Central memory CD8-positive, alpha-beta T cell (primary cell): Measurements from ENCODE around the gene SMYD3.

ENCODE experiments used
- ATAC-seq: fragments of 150-1000 bp; cut with Tn5 transposase; replicated peaks from 2 replicates; pipeline ENCODE4 v1.10.0; 2022; ENCODE audit warnings: mild to moderate bottlenecking, moderate FRiP score, moderate number of reproducible peaks; ENCODE audit not compliant: poor library complexity, severe bottlenecking; ENCODE audit errors: extremely low read depth
- DNase-seq, 2 donors: peaks; one replicate each; pipeline ENCODE4 v3.0.0; 2021; ENCODE audit warnings: low spot score in 2 of 2
- H3K27ac Mint-ChIP-seq: one replicate; pipeline ENCODE4 v1.8.0; 2022; ENCODE audit warnings: low read depth, mild to moderate bottlenecking, moderate library complexity, mixed read lengths
- H3K27me3 Mint-ChIP-seq: one replicate; pipeline ENCODE4 v1.8.0; 2022; ENCODE audit warnings: mixed read lengths
- H3K36me3 Mint-ChIP-seq: one replicate; pipeline ENCODE4 v1.8.0; 2022; ENCODE audit warnings: mild to moderate bottlenecking, moderate library complexity, mixed read lengths; ENCODE audit not compliant: insufficient read depth
- H3K4me1 Mint-ChIP-seq: one replicate; pipeline ENCODE4 v1.8.0; 2022; ENCODE audit warnings: mixed read lengths
- H3K4me3 Mint-ChIP-seq: one replicate; pipeline ENCODE4 v1.8.0; 2022; ENCODE audit warnings: mild to moderate bottlenecking, moderate library complexity, mixed read lengths
- H3K9me3 Mint-ChIP-seq: one replicate; pipeline ENCODE4 v1.8.0; 2022; ENCODE audit warnings: mixed read lengths

The SMYD3 gene

DNA sequence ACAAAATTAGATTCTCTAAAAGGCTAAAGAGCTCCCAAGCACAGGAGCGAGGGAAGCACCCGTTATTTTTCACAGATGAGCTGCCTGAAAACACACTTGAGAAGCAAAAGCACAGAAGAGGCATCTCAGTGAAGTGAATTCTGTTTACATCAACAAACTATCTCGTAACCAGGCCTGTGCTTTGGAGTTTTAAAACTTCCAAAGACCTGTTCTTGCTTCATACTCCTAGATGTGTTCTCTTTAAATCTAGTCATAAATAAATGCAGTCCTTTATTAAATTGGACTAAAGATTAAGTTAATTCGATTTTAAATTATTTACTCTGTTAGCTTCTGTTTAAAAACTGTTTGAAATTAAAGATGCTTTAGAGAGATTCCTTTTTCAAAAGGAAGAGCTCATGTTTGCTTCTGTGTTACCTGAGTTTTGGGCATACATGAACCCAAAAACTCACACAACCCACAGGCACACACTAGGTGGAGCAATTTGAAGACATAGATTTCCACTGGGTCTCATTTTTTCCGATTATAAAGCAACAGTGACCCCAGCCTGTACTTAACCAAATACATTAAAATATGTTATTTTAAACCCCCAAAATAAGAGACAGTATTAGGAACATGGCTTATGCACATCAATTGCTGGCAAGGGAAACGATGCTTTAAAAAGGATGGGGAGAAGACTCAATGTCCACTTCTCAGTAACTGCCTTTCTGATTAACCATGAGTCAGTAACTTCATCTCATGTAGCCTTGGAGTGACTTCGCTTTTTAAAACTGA lies 648.2 kb downstream of the SMYD3 start:
- H3K27ac Mint-ChIP-seq = no peak overlapping the region
- no peak for ATAC-seq
- H3K4me3 Mint-ChIP-seq = no peak overlapping the region
- peaks cover 2% of the 10 kb centered on the region for H3K36me3 Mint-ChIP-seq
- no peaks in the 10 kb centered on the region for H3K9me3 Mint-ChIP-seq
- H3K27me3 Mint-ChIP-seq = no peaks in the 10 kb centered on the region
- no peaks in the 10 kb centered on the region for H3K4me1 Mint-ChIP-seq
- DNase-seq = no peak

DNA sequence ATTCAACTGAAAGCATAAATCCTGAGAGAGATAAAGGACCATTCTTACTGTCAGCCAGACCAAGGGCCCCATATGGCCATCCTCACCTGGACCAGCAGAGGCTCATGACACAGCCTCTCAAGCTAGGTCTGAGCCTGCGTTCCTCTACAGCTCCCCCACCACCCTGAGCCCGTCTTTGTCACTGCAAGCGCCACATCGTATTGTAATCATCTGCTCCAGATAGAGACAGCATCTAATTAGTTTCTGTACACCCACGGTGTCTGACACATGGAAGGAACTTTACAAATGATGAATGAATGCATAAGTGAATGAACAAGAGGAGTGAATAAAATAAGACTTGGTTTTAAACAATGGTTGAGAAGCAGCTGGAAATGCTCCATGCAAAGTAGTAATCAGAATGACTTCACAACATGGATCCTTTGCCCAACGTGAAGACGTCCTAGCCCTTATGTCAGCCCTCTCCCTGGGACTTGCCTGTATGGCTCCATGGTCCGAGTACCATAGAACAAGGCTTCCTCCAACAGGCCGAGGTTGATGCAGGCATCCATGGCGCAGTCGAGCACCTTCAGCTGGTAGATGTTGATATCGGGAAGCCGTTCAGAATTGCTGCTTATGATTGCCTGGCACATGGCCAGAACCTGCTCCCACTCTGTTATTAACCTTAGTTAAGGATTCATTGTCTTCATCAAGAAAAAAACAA lies 648.9 kb downstream of the SMYD3 start:
- Mint-ChIP-seq H3K36me3 (peaks cover 2% of the 10 kb centered on the region), H3K4me3 (no peak overlapping the region), H3K4me1 (no peaks in the 10 kb centered on the region), H3K27ac (no peak overlapping the region), H3K27me3 (no peaks in the 10 kb centered on the region), H3K9me3 (no peaks in the 10 kb centered on the region)
- ATAC-seq = no peak
- DNase-seq = no peak

DNA sequence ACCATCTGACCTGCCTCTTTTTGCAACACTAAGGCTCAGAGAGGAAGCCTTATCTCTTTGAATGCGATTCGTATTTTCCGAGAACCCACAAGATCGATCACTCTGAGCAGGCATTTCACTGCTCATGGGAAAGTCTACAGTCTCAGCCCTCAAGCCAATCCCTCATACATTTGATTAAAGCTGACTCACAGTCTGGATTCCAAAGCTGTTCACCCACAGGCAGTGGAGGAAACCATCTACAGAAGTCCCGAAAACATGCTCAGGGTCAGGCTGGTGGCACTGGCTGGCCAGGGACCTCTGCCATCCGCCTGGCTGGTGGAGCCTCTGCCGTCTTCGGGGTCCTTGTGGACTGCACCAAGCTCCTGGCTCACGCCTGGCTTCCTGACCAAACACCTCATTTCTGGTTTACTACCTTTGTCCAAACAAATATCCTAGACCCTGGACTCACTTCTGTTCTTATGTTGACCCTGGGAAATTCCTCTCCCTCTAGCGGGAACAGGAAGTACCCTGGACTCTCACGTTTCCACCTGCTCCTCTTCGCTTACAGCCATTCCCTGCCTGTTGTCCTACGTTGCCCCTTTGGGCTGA lies 650.0 kb downstream of the SMYD3 start:
- H3K9me3 Mint-ChIP-seq = no peaks in the 10 kb centered on the region
- H3K27ac Mint-ChIP-seq = no peak overlapping the region
- H3K4me3 Mint-ChIP-seq = no peak overlapping the region
- H3K4me1 Mint-ChIP-seq = no peaks in the 10 kb centered on the region
- DNase-seq = no peak
- ATAC-seq = no peak
- no peaks in the 10 kb centered on the region for H3K27me3 Mint-ChIP-seq
- H3K36me3 Mint-ChIP-seq = peaks cover 2% of the 10 kb centered on the region

DNA sequence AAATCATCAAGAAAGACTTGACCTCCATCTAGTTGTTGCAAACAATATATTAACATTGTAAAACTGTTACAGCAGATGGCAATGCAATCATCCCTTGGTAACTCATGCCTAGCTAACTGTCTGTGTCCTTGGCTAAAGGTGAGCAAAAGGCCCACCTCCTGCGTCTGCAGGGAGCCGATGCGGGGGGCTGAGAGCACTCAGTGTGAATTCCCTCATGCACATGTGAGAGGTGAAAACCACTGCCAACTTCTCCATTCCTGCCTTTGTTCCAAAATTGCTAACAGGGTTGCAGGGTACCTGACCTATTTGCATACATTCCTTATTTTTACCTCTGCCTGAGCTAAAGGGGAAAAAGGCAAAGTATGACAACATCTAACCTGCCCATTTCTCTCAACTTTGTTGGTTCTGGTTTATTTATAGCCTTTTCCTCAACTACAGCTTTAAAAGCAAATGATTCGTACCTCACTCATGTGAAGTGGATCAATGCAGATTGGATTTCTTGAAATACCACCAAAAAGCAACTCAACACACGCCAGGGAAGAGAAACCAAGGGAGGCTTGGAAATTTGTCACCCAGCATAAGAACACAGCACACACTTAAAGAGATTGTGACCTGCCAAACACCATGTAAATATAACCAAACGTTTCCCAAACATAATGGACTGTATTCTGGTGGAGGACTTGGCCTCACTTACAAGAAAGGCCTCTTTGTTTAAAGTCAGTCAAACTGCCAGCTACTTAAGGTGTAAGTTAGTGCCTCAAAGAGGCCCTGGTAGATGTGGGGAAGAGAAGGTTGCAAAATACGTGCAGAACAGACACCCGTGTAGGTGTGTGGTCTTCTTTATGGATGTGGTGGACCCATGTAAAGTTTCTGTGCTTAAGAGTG lies 651.0 kb downstream of the SMYD3 start:
- DNase-seq (no peak), ATAC-seq (no peak)
- H3K4me3 Mint-ChIP-seq = no peak overlapping the region
- no peak overlapping the region for H3K27ac Mint-ChIP-seq
- H3K9me3 Mint-ChIP-seq = no peaks in the 10 kb centered on the region
- H3K36me3 Mint-ChIP-seq = peaks cover 2% of the 10 kb centered on the region
- no peaks in the 10 kb centered on the region for H3K27me3 Mint-ChIP-seq
- H3K4me1 Mint-ChIP-seq = no peaks in the 10 kb centered on the region

DNA sequence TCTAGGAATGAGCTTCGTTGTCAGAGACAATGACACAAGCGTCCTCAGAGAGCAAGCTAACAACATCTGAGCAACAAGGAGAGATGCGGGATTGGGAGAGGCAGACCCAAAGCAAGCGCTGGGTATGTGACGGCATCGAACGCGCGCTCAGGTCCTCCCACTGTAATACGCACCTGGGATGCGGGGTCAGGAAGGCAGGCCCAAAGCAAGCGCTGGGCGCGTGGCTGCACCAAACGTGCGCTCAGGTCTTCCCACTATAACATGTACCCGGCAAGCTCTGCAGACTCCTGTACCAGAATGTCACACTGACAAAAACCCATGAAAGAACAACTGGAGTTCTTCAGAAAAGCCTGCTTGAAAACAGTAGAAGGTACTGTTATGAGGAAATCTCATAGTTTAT lies 653.8 kb downstream of the SMYD3 start:
- Mint-ChIP-seq H3K4me3 (no peak overlapping the region), H3K9me3 (no peaks in the 10 kb centered on the region), H3K4me1 (no peaks in the 10 kb centered on the region), H3K36me3 (peaks cover 2% of the 10 kb centered on the region), H3K27ac (no peak overlapping the region), H3K27me3 (no peaks in the 10 kb centered on the region)
- ATAC-seq = no peak
- no peak for DNase-seq

DNA sequence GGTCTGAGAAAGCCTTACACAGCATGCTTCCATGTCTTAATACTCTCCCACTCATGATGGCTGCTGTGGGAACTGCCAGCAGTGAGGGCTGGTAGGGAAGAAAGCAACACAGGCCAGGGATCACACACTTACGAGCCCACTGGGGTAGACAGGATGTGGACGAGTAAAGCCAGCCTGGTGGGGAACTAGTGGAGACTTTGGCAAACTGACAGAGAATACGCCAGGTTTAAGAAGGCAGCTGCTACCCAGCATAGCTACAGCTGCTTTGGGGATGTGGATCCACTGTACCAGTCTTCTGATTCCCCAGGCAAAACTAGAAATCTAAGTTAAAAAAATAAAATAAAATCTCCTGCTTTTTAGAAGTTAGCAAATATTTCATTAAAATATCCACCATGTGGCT lies 664.0 kb downstream of the SMYD3 start:
- H3K4me1 Mint-ChIP-seq = no peaks in the 10 kb centered on the region
- no peak overlapping the region for H3K27ac Mint-ChIP-seq
- DNase-seq = no peak
- peaks cover 7% of the 10 kb centered on the region for H3K36me3 Mint-ChIP-seq
- ATAC-seq = no peak
- H3K4me3 Mint-ChIP-seq = no peak overlapping the region
- no peaks in the 10 kb centered on the region for H3K27me3 Mint-ChIP-seq
- no peaks in the 10 kb centered on the region for H3K9me3 Mint-ChIP-seq

DNA sequence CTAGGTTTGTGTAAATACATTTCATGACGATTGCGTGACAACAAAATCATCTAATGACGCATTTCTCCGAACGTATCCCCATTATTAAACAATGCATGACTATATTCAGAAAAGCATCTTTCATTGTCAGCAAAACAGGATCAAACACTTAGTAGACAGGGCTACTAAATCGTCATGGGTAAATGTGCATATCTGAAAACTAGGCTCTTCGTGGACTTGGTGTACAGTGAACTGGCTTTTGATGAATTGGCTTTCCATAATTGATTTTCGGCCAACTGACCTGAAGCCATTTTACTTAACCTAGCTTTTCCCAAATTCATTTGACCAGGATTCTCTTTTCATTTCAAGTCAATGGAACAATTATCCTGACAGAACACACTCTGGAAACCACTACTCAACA lies 665.0 kb downstream of the SMYD3 start:
- no peak for ATAC-seq
- Mint-ChIP-seq H3K4me3 (no peak overlapping the region), H3K27me3 (no peaks in the 10 kb centered on the region), H3K27ac (no peak overlapping the region), H3K4me1 (no peaks in the 10 kb centered on the region), H3K36me3 (peaks cover 5% of the 10 kb centered on the region), H3K9me3 (no peaks in the 10 kb centered on the region)
- no peak for DNase-seq

DNA sequence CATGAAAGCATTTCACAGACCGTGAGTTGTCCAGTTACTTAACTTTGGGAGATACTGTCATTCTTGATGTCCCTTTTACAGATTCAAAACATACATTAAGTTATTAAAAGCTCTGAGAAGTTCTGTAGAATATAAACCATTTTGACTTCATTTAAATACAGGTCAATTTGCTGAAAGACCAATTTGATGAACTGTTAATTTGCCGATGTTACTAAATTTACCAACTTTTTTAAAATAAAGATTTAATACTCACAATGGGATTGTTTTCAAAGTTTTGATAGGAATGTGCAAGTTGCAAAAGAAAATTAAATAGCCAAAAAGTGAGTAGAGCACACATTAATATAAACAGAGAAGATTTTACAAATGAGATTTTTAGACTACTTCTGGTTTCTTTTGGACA lies 666.1 kb downstream of the SMYD3 start:
- Mint-ChIP-seq H3K4me1 (no peaks in the 10 kb centered on the region), H3K9me3 (no peaks in the 10 kb centered on the region), H3K27me3 (no peaks in the 10 kb centered on the region), H3K36me3 (peaks cover 5% of the 10 kb centered on the region), H3K4me3 (no peak overlapping the region), H3K27ac (no peak overlapping the region)
- ATAC-seq = no peak
- no peak for DNase-seq

DNA sequence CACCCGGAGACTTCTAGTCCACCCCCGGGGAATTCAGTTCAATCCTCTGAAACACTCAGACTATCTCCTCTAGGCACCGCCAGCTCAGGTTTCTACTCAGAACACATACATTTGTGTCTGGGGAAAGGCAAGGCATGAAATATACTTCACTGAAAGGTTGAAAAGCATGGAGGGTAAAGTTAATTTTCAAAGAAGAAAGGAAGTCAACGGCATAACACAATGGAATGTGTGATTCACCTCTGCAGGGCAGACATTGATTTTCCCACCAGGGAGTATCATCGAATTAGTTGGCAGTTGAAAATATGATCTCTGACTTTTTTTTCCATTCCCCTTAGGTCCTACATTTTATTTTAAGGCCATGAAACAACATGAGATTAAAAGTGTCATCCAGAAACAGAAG lies 669.4 kb downstream of the SMYD3 start:
- no peak for ATAC-seq
- Mint-ChIP-seq H3K27ac (no peak overlapping the region), H3K4me1 (no peaks in the 10 kb centered on the region), H3K27me3 (no peaks in the 10 kb centered on the region), H3K36me3 (peaks cover 4% of the 10 kb centered on the region), H3K9me3 (no peaks in the 10 kb centered on the region), H3K4me3 (no peak overlapping the region)
- DNase-seq = no peak

DNA sequence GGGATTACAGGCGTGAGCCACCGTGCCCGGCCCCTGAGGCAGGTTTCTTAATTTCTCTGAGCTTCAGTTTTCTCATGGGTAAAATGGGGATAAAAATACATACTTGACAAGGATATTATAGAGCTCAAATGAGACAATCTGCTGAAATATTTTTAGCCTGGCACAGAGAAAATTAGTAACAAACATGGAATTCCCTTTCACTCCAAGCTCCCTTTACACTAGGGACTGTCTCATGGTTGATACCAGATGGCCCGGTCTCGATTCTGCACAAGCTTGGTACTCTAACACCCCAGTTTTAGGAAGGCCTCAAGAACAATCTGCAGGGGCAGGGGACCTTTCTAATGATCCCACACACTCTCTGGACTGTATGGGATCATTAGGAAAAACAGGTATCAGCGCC lies 671.7 kb downstream of the SMYD3 start:
- Mint-ChIP-seq H3K9me3 (no peaks in the 10 kb centered on the region), H3K36me3 (peaks cover 3% of the 10 kb centered on the region)

DNA sequence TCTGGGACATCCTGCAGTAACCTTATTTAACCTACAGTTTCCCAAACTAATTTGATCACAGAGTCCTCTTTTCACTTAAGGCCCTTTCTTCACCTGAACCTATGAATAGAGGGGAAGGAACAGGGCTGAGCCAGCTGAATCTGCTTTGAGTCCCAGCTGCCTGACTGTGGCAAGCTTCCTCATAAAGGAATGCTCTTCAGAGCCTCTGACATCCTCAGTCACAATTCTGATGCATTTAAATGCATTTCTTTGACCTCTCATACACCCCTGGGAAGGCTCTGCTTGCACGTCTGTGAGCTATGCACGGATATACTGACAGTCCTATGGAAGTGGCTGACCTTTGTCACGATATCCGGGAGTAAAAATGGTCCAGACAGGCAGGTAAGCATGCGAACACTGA lies 673.1 kb downstream of the SMYD3 start:
- no peak overlapping the region for H3K4me3 Mint-ChIP-seq
- DNase-seq = no peak
- H3K36me3 Mint-ChIP-seq = peaks cover 3% of the 10 kb centered on the region
- no peak for ATAC-seq
- H3K4me1 Mint-ChIP-seq = no peaks in the 10 kb centered on the region
- no peaks in the 10 kb centered on the region for H3K27me3 Mint-ChIP-seq
- H3K9me3 Mint-ChIP-seq = no peaks in the 10 kb centered on the region
- H3K27ac Mint-ChIP-seq = no peak overlapping the region

More for the DNA sequence above, 671.7 kb downstream of the SMYD3 start:
- Mint-ChIP-seq H3K27me3 (no peaks in the 10 kb centered on the region), H3K27ac (no peak overlapping the region), H3K4me3 (no peak overlapping the region), H3K4me1 (no peaks in the 10 kb centered on the region)
- DNase-seq = no peak
- ATAC-seq = no peak

DNA sequence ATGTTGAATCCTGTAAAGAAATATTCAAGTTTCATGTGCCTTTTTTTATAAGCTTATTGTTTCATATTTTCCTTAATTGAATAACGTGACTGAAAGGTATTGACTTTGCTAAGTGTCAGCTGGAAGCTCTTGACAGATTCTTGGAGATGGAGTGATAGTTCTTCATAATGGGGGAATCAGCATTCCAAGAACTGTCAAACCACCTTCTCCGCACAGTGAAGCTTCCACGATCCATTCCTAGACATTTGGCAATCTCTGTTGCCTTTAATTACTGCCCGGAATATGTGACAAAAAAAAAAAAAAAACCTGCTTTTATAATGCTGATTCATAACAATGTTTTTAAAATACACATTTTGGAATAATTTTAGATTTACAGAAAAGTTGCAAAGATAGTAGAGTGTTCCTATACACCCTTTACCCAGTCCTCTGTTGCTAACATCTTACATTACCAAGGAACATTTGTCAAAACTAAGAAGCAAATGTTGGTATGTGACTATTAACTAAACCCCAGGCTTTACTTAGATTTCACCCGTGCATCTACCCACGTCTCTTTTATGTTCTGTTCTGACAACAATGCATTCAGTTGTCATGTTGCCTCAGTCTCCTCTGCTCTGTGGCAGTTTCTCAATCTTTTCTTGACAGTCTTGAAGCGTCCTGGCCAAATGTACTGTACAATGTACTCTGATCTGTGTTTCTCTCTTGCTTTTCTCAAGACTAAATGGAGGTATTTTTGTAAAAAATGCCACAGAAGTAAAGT lies 674.1 kb downstream of the SMYD3 start:
- H3K4me1 Mint-ChIP-seq = no peaks in the 10 kb centered on the region

More for the DNA sequence above, 674.1 kb downstream of the SMYD3 start:
- H3K9me3 Mint-ChIP-seq = no peaks in the 10 kb centered on the region
- no peak for DNase-seq
- peaks cover 3% of the 10 kb centered on the region for H3K36me3 Mint-ChIP-seq
- no peaks in the 10 kb centered on the region for H3K27me3 Mint-ChIP-seq
- H3K27ac Mint-ChIP-seq = no peak overlapping the region
- H3K4me3 Mint-ChIP-seq = no peak overlapping the region
- ATAC-seq = no peak
